GM06990 (cell line): ENCODE results near the gene TUBGCP6.

Source experiments
- DNase-seq: peaks from one replicate; pipeline ENCODE4 v3.0.0-alpha.2; 2011; ENCODE audit not compliant: insufficient read length; ENCODE audit errors: extremely low read depth
- H3K27me3 ChIP-seq: replicated peaks from 2 replicates; pipeline ENCODE4 v1.6.0; 2011; ENCODE audit warnings: low read length; ENCODE audit not compliant: control insufficient read depth, insufficient read depth
- H3K36me3 ChIP-seq: 2 replicates; pipeline ENCODE4 v1.5.1; 2011; ENCODE audit warnings: low read length; ENCODE audit not compliant: control insufficient read depth, insufficient read depth
- H3K4me3 ChIP-seq: replicated peaks from 2 replicates; pipeline ENCODE4 v1.5.1; 2011; ENCODE audit warnings: low read depth, mild to moderate bottlenecking, control low read depth, low read length
- CTCF ChIP-seq: IDR thresholded peaks from 2 replicates; pipeline ENCODE4 v1.5.1; 2011; ENCODE audit warnings: low read length, control low read depth, mild to moderate bottlenecking, inconsistent platforms; ENCODE audit not compliant: insufficient read depth, poor library complexity, severe bottlenecking

Gene TUBGCP6

GRCh38 chr22:50199251-50199721 is 45.5 kb downstream of the TUBGCP6 start:
- Histone ChIP-seq H3K36me3 (peaks cover 24% of the 10 kb centered on the region), H3K27me3 (no peaks in the 10 kb centered on the region), H3K4me3 (peak overlapping the region; percentile 62)
- DNase-seq, result no peak
- no peak for TF ChIP-seq CTCF

- DNase-seq, result no peak
- no peak overlapping the region for H3K4me3 ChIP-seq
- H3K36me3 ChIP-seq, result peaks cover 28% of the 10 kb centered on the region
- no peaks in the 10 kb centered on the region for H3K27me3 ChIP-seq
- TF ChIP-seq CTCF, result no peak
Observed at GRCh38 chr22:50198624-50199017, 46.2 kb downstream of the TUBGCP6 start.

- TF ChIP-seq CTCF, result no peak
- H3K36me3 ChIP-seq, result peaks cover 30% of the 10 kb centered on the region
- H3K4me3 ChIP-seq, result no peak overlapping the region
- no peak for DNase-seq
- no peaks in the 10 kb centered on the region for H3K27me3 ChIP-seq
Observed at GRCh38 chr22:50197856-50198623, 46.8 kb downstream of the TUBGCP6 start.

GRCh38 chr22:50197000-50197800 is 47.6 kb downstream of the TUBGCP6 start:
- peaks cover 30% of the 10 kb centered on the region for H3K36me3 ChIP-seq
- TF ChIP-seq CTCF, result no peak
- no peak for DNase-seq
- H3K4me3 ChIP-seq, result no peak overlapping the region
- no peaks in the 10 kb centered on the region for H3K27me3 ChIP-seq

GRCh38 chr22:50196256-50196655 is 48.6 kb downstream of the TUBGCP6 start:
- Histone ChIP-seq H3K36me3 (peaks cover 30% of the 10 kb centered on the region), H3K27me3 (no peaks in the 10 kb centered on the region), H3K4me3 (no peak overlapping the region)
- no peak for DNase-seq
- TF ChIP-seq CTCF, result no peak
